ENCODE measurements around the gene AK9.
"Not testable (repeated sequence)": the region's sequence is repeated elsewhere in the genome, so short reads cannot be mapped to it uniquely, and the experiment has no call there.

GRCh38 chr6:109678661-109679505 lies 12.1 kb downstream of the AK9 start:
- not testable (repeated sequence) for TF ChIP-seq CTCF (IDR thresholded peaks at IDR 0.05; ENCODE audit: poor library complexity); EZH2 (IDR thresholded peaks at IDR 0.05; ENCODE audit: borderline replicate concordance)

Data from hepatocyte (in vitro differentiated cells).